Ishikawa (cell line): ENCODE results near the gene PTP4A2.

ENCODE experiments used
- MAX ChIP-seq: IDR thresholded peaks from 2 replicates; pipeline ENCODE4 v1.6.1; 2012
- REST ChIP-seq: IDR thresholded peaks from 2 replicates; pipeline ENCODE4 v1.6.1; 2012; ENCODE audit warnings: low read depth, mild to moderate bottlenecking
- TAF1 ChIP-seq: IDR thresholded peaks from 2 replicates; pipeline ENCODE4 v1.6.1; 2012; ENCODE audit warnings: low read depth, mild to moderate bottlenecking
- YY1 ChIP-seq: IDR thresholded peaks from 2 replicates; pipeline ENCODE4 v1.6.1; 2012; ENCODE audit warnings: low read depth
- ZBTB7A ChIP-seq: IDR thresholded peaks from 2 replicates; pipeline ENCODE4 v1.6.1; 2012; ENCODE audit warnings: low read depth

GRCh38 chr1:31987135-31987619 is 49.0 kb upstream of the PTP4A2 start:
- TF ChIP-seq TAF1 (no peak), ZBTB7A (no peak), YY1 (no peak), REST (no peak), MAX (no peak)
